GM21576 (cell line): ENCODE data around the gene USP47.

ENCODE experiments used
- ATAC-seq: cut with Tn5 transposase; IDR thresholded peaks from one replicate; pipeline ENCODE4 v1.9.1; 2021; ENCODE audit warnings: mild to moderate bottlenecking, moderate library complexity; ENCODE audit not compliant: unreplicated experiment

The USP47 gene

DNA sequence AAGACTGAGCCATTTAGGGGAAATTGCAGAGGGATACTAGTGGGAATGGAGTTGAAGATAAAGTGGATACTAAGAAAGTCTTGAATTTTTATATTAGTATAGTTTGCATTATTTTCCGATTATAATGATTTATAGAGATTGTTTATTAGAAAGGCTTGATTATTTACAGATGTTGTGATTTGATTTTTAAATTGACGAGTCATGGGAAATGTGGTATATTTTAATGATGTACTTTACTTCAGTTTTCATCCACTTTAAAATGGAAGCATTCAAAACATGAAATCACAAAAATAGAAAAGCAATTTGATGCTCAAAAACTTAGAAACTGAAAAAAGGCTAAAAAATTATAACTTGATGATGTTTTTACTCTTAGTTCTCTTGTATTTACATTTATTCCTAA, 21.2 kb downstream of the USP47 start:
- no peak for ATAC-seq

- no peak for ATAC-seq
Measured at GRCh38 chr11:11864332-11864731, 22.6 kb downstream of the USP47 start.

GRCh38 chr11:11864803-11865202, 23.0 kb downstream of the USP47 start:
- no peak for ATAC-seq

GRCh38 chr11:11865449-11865848, 23.7 kb downstream of the USP47 start:
- ATAC-seq: no peak

DNA sequence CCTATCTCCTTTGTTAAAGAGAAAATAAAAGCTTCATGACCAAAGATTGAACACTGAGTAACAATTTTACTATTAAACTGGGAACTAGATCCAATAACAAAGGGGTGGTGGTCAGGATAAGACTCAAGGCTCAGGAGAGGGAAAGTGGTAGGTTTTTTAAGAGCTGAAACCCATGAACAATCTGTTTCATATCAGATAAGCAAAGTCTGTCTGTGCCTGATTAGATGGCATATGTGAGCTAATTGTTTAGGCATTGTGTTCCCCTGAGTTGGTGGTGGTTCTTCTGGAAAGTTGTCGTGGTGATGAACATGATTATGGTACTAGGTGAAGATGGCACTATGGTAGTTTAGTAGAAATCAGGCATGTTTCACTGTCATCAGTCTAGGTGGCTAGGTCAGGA, 24.4 kb downstream of the USP47 start:
- ATAC-seq: no peak

GRCh38 chr11:11867720-11868119, 25.9 kb downstream of the USP47 start:
- no peak for ATAC-seq

- ATAC-seq: no peak
Measured at GRCh38 chr11:11871991-11872401, 30.2 kb downstream of the USP47 start.

- ATAC-seq: no peak
Measured at GRCh38 chr11:11876458-11876857, 34.7 kb downstream of the USP47 start.

DNA sequence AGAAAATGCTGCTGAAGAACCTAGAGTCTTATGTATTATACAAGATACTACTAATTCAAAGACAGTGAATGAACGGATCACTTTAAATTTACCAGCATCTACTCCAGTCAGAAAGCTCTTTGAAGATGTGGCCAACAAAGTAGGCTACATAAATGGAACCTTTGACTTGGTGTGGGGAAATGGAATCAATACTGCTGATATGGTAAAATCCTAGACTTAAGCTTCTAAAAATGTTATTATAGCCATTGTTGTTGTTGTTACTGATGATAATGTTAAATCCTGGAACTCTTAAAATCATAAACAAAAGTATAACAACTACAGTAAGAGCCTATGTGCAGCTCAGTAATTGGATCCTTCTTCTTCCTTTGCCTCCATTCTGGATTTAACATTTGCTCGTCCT, 38.4 kb downstream of the USP47 start:
- ATAC-seq: no peak

GRCh38 chr11:11882539-11882938, 40.8 kb downstream of the USP47 start:
- no peak for ATAC-seq

GRCh38 chr11:11884351-11884750, 42.6 kb downstream of the USP47 start:
- ATAC-seq: no peak

GRCh38 chr11:11884774-11885481, 43.2 kb downstream of the USP47 start:
- peak; percentile 89 for ATAC-seq

- ATAC-seq: no peak
Measured at GRCh38 chr11:11894486-11894885, 52.7 kb downstream of the USP47 start.

- ATAC-seq: no peak
Measured at GRCh38 chr11:11895672-11896071, 53.9 kb downstream of the USP47 start.

GRCh38 chr11:11898648-11899047, 56.9 kb downstream of the USP47 start:
- no peak for ATAC-seq

GRCh38 chr11:11899401-11899800, 57.6 kb downstream of the USP47 start:
- no peak for ATAC-seq

DNA sequence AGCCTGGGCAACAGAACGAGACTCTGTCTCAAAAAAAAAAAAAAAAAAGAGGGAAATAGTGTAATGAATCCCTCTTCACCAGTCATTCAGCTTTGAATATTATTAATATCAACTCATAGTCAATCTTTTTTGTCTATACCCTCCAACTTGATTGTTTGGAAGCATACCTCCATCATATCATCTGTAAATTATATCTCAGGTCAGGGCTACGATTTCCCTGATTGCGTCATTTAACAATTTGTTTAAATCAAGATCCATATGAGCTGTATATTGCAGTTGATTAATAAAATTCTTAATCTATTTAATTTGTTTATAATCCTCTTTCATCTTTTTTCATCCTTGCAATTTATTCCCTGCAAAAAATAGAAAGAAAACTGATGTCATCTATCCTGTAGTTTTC, 60.2 kb downstream of the USP47 start:
- ATAC-seq: no peak

DNA sequence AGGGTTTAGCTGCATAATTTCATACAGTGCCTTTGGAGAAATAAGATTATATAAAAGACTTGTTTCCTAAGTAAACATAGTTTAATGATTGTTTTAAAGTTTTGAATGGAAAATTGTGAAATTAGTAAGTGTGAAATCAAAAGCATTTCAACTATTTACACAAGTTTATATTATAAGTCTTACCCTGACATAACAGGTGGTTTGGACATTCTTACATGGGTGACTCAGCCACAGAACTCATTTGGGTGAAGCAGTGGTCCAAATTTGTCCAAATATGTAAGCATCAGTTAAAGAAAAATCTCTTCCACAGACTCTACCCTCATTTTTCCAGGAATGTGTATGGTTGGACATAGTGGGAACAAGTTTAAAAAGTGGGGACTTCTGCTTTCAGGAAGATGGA, 68.0 kb downstream of the USP47 start:
- no peak for ATAC-seq

DNA sequence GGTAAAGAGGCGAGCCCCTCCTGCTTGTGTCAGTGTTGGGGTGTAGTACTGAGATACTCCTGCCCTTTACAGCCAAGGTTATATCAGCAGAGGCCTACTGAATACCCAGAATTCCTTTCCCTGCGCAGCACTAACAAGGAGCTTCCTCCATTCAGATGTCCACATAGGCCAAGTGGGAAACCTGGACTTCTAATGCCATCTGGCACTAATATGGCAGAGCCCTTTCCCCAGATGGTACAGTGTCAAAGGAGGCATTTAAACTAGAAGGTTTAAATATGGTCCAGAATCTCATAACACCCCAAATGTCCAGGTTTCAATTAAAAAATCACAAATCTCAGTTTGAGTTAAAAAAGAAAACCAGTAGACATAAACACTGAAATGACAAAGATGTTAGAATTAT, 68.8 kb downstream of the USP47 start:
- ATAC-seq: no peak

- ATAC-seq: no peak
Measured at GRCh38 chr11:11913395-11913794, 71.6 kb downstream of the USP47 start.

DNA sequence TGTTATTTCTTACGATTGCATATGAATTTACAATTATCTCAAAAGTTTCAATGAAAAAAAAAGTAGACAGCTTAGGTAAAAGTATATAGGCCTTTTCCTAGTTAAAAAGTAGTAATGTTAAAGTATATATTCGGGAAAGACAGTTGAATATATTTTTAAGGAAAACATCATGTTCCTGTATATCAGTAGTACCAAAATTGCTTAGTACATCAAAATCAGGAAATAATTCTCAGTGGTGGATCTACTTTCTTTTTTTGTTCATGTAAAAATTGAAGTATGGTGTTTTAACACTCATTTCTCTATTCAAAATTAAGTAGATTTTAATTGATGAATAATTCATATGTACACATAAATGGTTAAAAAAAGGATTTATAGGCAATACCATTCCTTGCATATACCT, 73.9 kb downstream of the USP47 start:
- no peak for ATAC-seq

- no peak for ATAC-seq
Measured at GRCh38 chr11:11916981-11917399, 75.2 kb downstream of the USP47 start.

DNA sequence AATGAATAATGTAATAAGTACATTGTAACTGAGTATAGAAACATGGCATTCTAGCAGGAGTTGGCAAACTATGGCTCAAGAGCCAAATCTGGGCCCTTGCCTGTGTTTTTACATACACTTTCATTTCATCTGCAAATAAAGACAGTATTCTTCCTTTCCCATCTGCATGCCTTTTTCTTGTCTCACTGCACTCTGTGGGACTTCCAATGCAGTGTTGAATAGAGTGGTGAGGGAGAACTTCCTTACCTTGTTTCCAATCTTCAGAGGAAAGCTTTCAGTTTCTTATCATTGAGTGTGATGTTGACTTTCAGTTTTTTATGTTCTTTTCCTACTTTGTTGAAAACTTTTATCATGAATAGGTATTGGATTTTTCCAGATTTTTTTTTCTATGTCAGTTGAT, 82.1 kb downstream of the USP47 start:
- no peak for ATAC-seq
